ENCODE data around the gene MAPKBP1. TPM values are rescaled to one million over a fixed set of nuclear protein-coding genes. Genes with fewer than 3 reads are reported as not detected.

Gene MAPKBP1
- total RNA-seq, 1 donor from 2014 or later: 42.3 TPM

GRCh38 chr15:41874736-41875135 lies 100.5 kb downstream of the MAPKBP1 start:
- Mint-ChIP-seq H3K36me3 (ENCODE audit: low read depth) (no peaks in the 10 kb centered on the region), H3K4me3 (no peak overlapping the region), H3K27ac (no peak overlapping the region), H3K4me1 (peaks cover 11% of the 10 kb centered on the region), H3K27me3 (peaks cover 9% of the 10 kb centered on the region), H3K9me3 (no peaks in the 10 kb centered on the region)
- ChIA-PET POLR2A (no interaction called here), CTCF (interaction anchor here (1.1 kb wide), 1 partner anchor 30 kb away, joined by 4 read pairs; no protein-coding TSS in a partner anchor)
- intact Hi-C loops (cut with micrococcal nuclease): no loop called here
- ATAC-seq (ENCODE audit: low read depth) (no peak), DNase-seq (no peak)
- no peak for TF ChIP-seq CTCF (IDR thresholded peaks at IDR 0.05)

- ChIA-PET POLR2A (interaction anchor here (0.6 kb wide), 1 partner anchor 25 kb away, joined by 5 read pairs; no protein-coding TSS in a partner anchor), CTCF (interaction anchor here (0.9 to 1.1 kb wide), 2 partner anchors 29 to 103 kb away, joined by 4 to 5 read pairs; partner anchors contain the start of gene MAPKBP1)
- intact Hi-C loops (cut with micrococcal nuclease): no loop called here
- H3K36me3 Mint-ChIP-seq (ENCODE audit: low read depth): no peaks in the 10 kb centered on the region
- no peak overlapping the region for H3K4me3 Mint-ChIP-seq
- H3K27ac Mint-ChIP-seq: no peak overlapping the region
- no peak for TF ChIP-seq CTCF (IDR thresholded peaks at IDR 0.05)
- no peaks in the 10 kb centered on the region for H3K9me3 Mint-ChIP-seq
- peaks cover 11% of the 10 kb centered on the region for H3K4me1 Mint-ChIP-seq
- no peak for DNase-seq
- peak; percentile 79 for ATAC-seq (ENCODE audit: low read depth)
- peaks cover 16% of the 10 kb centered on the region for H3K27me3 Mint-ChIP-seq
These were observed 101.7 kb downstream of the MAPKBP1 start for GRCh38 chr15:41876007-41876406.

- H3K36me3 Mint-ChIP-seq (ENCODE audit: low read depth): no peaks in the 10 kb centered on the region
- peaks cover 15% of the 10 kb centered on the region for H3K4me1 Mint-ChIP-seq
- CTCF ChIA-PET: no interaction called here
- H3K27ac Mint-ChIP-seq: no peak overlapping the region
- TF ChIP-seq CTCF (IDR thresholded peaks at IDR 0.05): no peak
- POLR2A ChIA-PET: interaction anchor here (0.6 kb wide), 1 partner anchor 25 kb away, joined by 5 read pairs; no protein-coding TSS in a partner anchor
- peaks cover 23% of the 10 kb centered on the region for H3K27me3 Mint-ChIP-seq
- intact Hi-C loops (cut with micrococcal nuclease): no loop called here
- no peaks in the 10 kb centered on the region for H3K9me3 Mint-ChIP-seq
- no peak overlapping the region for H3K4me3 Mint-ChIP-seq
- ATAC-seq (ENCODE audit: low read depth) (no peak), DNase-seq (no peak)
These were observed 102.4 kb downstream of the MAPKBP1 start for GRCh38 chr15:41876689-41877088.

Other genes with a start within 250 kb of the MAPKBP1 start
- gene RPAP1, start 230.2 kb upstream of the MAPKBP1 start, total RNA-seq: 56.1 TPM in 2 replicates
- 0.22 TPM in 1 of 2 replicates, not detected in the other for gene TYRO3, start 215.3 kb upstream of the MAPKBP1 start, total RNA-seq
- gene MGA, start 114.1 kb upstream of the MAPKBP1 start, total RNA-seq: 49.9 and 58.3 TPM in 2 replicates
- 12.1 and 16.5 TPM in 2 replicates for gene JMJD7, start 53.6 kb downstream of the MAPKBP1 start, total RNA-seq
- gene PLA2G4B, start 64.4 kb downstream of the MAPKBP1 start, total RNA-seq: 5.3 and 8.2 TPM in 2 replicates
- 0.78 and 1.1 TPM in 2 replicates for gene SPTBN5, start 119.6 kb downstream of the MAPKBP1 start, total RNA-seq
- 38.4 and 42.6 TPM in 2 replicates for gene EHD4, start 198.1 kb downstream of the MAPKBP1 start, total RNA-seq
- not detected in 2 replicates for gene PLA2G4E, start 246.6 kb downstream of the MAPKBP1 start, total RNA-seq

All from activated B cell treated with CpG ODN at 0.5 μM for 24 hours (primary cell).